ENCODE measurements around the gene GRM2. TPM values are rescaled to one million over a fixed set of nuclear protein-coding genes. Genes with fewer than 3 reads are reported as not detected.
A peak's percentile ranks its signal among the peaks of the same experiment; 100 is the strongest.

GRM2 gene
- polyA plus RNA-seq (2012; ENCODE audit: low read depth, missing spikeins) = 0.06 TPM

GRCh38 chr3:51706788-51707731, at the start of gene GRM2:
TSS of gene GRM2 (plus strand) at chr3:51707068. CDS start at chr3:51708984, 1,916 bp downstream.
- FAIRE-seq (no peak), DNase-seq (ENCODE audit: insufficient read length, low spot score) (no peak)
- no peak for TF ChIP-seq POU2F2 (IDR thresholded peaks at IDR 0.05; ENCODE audit: low read depth, low read length)
- no peak for TF ChIP-seq POLR2A (IDR thresholded peaks at IDR 0.05; ENCODE audit: low read depth, low read length)
- no peak for TF ChIP-seq POLR2AphosphoS5 (IDR thresholded peaks at IDR 0.05; ENCODE audit: low read depth, low read length)
- TF ChIP-seq TAF1 (IDR thresholded peaks at IDR 0.05; ENCODE audit: low read depth, low read length) = no peak
- no peak for TF ChIP-seq SPI1 (IDR thresholded peaks at IDR 0.05; ENCODE audit: low read depth, low read length)
- TF ChIP-seq PAX5 (IDR thresholded peaks at IDR 0.05; ENCODE audit: insufficient read depth, low read length, severe bottlenecking) = no peak

GRCh38 chr3:51657234-51657633, 49.6 kb upstream of the GRM2 start:
- DNase-seq (ENCODE audit: insufficient read length, low spot score) = no peak
- TF ChIP-seq TAF1 (IDR thresholded peaks at IDR 0.05; ENCODE audit: low read depth, low read length) (no peak), POU2F2 (IDR thresholded peaks at IDR 0.05; ENCODE audit: low read depth, low read length) (no peak), POLR2AphosphoS5 (IDR thresholded peaks at IDR 0.05; ENCODE audit: low read depth, low read length) (no peak), SPI1 (IDR thresholded peaks at IDR 0.05; ENCODE audit: low read depth, low read length) (no peak), PAX5 (IDR thresholded peaks at IDR 0.05; ENCODE audit: insufficient read depth, low read length, severe bottlenecking) (no peak), POLR2A (IDR thresholded peaks at IDR 0.05; ENCODE audit: low read depth, low read length) (no peak)
- no peak for FAIRE-seq

GRCh38 chr3:51659942-51660341, 46.9 kb upstream of the GRM2 start:
- TF ChIP-seq POLR2AphosphoS5 (IDR thresholded peaks at IDR 0.05; ENCODE audit: low read depth, low read length) (no peak), PAX5 (IDR thresholded peaks at IDR 0.05; ENCODE audit: insufficient read depth, low read length, severe bottlenecking) (no peak), TAF1 (IDR thresholded peaks at IDR 0.05; ENCODE audit: low read depth, low read length) (no peak), POU2F2 (IDR thresholded peaks at IDR 0.05; ENCODE audit: low read depth, low read length) (no peak), POLR2A (IDR thresholded peaks at IDR 0.05; ENCODE audit: low read depth, low read length) (no peak), SPI1 (IDR thresholded peaks at IDR 0.05; ENCODE audit: low read depth, low read length) (no peak)
- DNase-seq (ENCODE audit: insufficient read length, low spot score) (no peak), FAIRE-seq (no peak)

- DNase-seq (ENCODE audit: insufficient read length, low spot score) = no peak
- no peak for FAIRE-seq
- TF ChIP-seq SPI1 (IDR thresholded peaks at IDR 0.05; ENCODE audit: low read depth, low read length) = no peak
- no peak for TF ChIP-seq POLR2AphosphoS5 (IDR thresholded peaks at IDR 0.05; ENCODE audit: low read depth, low read length)
- no peak for TF ChIP-seq POU2F2 (IDR thresholded peaks at IDR 0.05; ENCODE audit: low read depth, low read length)
- TF ChIP-seq PAX5 (IDR thresholded peaks at IDR 0.05; ENCODE audit: insufficient read depth, low read length, severe bottlenecking) = no peak
- TF ChIP-seq POLR2A (IDR thresholded peaks at IDR 0.05; ENCODE audit: low read depth, low read length) = no peak
- TF ChIP-seq TAF1 (IDR thresholded peaks at IDR 0.05; ENCODE audit: low read depth, low read length) = no peak
These were observed 44.4 kb upstream of the GRM2 start for GRCh38 chr3:51662456-51662855.

GRCh38 chr3:51668756-51669155, 38.1 kb upstream of the GRM2 start:
- DNase-seq (ENCODE audit: insufficient read length, low spot score) (no peak), FAIRE-seq (peak; percentile 16)
- TF ChIP-seq POLR2AphosphoS5 (IDR thresholded peaks at IDR 0.05; ENCODE audit: low read depth, low read length) = no peak
- no peak for TF ChIP-seq POLR2A (IDR thresholded peaks at IDR 0.05; ENCODE audit: low read depth, low read length)
- no peak for TF ChIP-seq SPI1 (IDR thresholded peaks at IDR 0.05; ENCODE audit: low read depth, low read length)
- TF ChIP-seq PAX5 (IDR thresholded peaks at IDR 0.05; ENCODE audit: insufficient read depth, low read length, severe bottlenecking) = no peak
- TF ChIP-seq TAF1 (IDR thresholded peaks at IDR 0.05; ENCODE audit: low read depth, low read length) = no peak
- no peak for TF ChIP-seq POU2F2 (IDR thresholded peaks at IDR 0.05; ENCODE audit: low read depth, low read length)

GRCh38 chr3:51669241-51670052, 37.4 kb upstream of the GRM2 start:
- TF ChIP-seq SPI1 (IDR thresholded peaks at IDR 0.05; ENCODE audit: low read depth, low read length) (peak; percentile 17; the same call in 1 of the 2 replicates), POU2F2 (IDR thresholded peaks at IDR 0.05; ENCODE audit: low read depth, low read length) (no peak), TAF1 (IDR thresholded peaks at IDR 0.05; ENCODE audit: low read depth, low read length) (no peak), POLR2AphosphoS5 (IDR thresholded peaks at IDR 0.05; ENCODE audit: low read depth, low read length) (no peak), PAX5 (IDR thresholded peaks at IDR 0.05; ENCODE audit: insufficient read depth, low read length, severe bottlenecking) (no peak), POLR2A (IDR thresholded peaks at IDR 0.05; ENCODE audit: low read depth, low read length) (no peak)
- DNase-seq (ENCODE audit: insufficient read length, low spot score) (peak; percentile 60), FAIRE-seq (peak; percentile 97)

GRCh38 chr3:51670053-51670822, 36.6 kb upstream of the GRM2 start:
- no peak for TF ChIP-seq PAX5 (IDR thresholded peaks at IDR 0.05; ENCODE audit: insufficient read depth, low read length, severe bottlenecking)
- TF ChIP-seq POLR2A (IDR thresholded peaks at IDR 0.05; ENCODE audit: low read depth, low read length) = no peak
- TF ChIP-seq TAF1 (IDR thresholded peaks at IDR 0.05; ENCODE audit: low read depth, low read length) = no peak
- no peak for TF ChIP-seq POLR2AphosphoS5 (IDR thresholded peaks at IDR 0.05; ENCODE audit: low read depth, low read length)
- no peak for TF ChIP-seq POU2F2 (IDR thresholded peaks at IDR 0.05; ENCODE audit: low read depth, low read length)
- TF ChIP-seq SPI1 (IDR thresholded peaks at IDR 0.05; ENCODE audit: low read depth, low read length) = no peak
- FAIRE-seq (no peak), DNase-seq (ENCODE audit: insufficient read length, low spot score) (no peak)
